ENCODE results near the gene POMZP3.
"Not testable (repeated sequence)": the region's sequence is repeated elsewhere in the genome, so short reads cannot be mapped to it uniquely, and the experiment has no call there.

POMZP3 gene

GRCh38 chr7:76586585-76587315 lies 40.3 kb downstream of the POMZP3 start:
- DNase-seq (ENCODE audit: low read depth) = not testable (repeated sequence)

- DNase-seq (ENCODE audit: low read depth) = not testable (repeated sequence)
Measured at GRCh38 chr7:76583636-76584281, 43.3 kb downstream of the POMZP3 start.

GRCh38 chr7:76582848-76583631 lies 44.0 kb downstream of the POMZP3 start:
- DNase-seq (ENCODE audit: low read depth) = not testable (repeated sequence)

- DNase-seq (ENCODE audit: low read depth) = not testable (repeated sequence)
Measured at GRCh38 chr7:76575919-76576655, 51.0 kb downstream of the POMZP3 start.

GRCh38 chr7:76575431-76575830 lies 51.6 kb downstream of the POMZP3 start:
- not testable (repeated sequence) for DNase-seq (ENCODE audit: low read depth)

- not testable (repeated sequence) for DNase-seq (ENCODE audit: low read depth)
Measured at GRCh38 chr7:76572296-76572695, 54.8 kb downstream of the POMZP3 start.

- not testable (repeated sequence) for DNase-seq (ENCODE audit: low read depth)
Measured at GRCh38 chr7:76570324-76570775, 56.7 kb downstream of the POMZP3 start.

- DNase-seq (ENCODE audit: low read depth) = not testable (repeated sequence)
Measured at GRCh38 chr7:76568742-76569141, 58.3 kb downstream of the POMZP3 start.

GRCh38 chr7:76567753-76568152 lies 59.3 kb downstream of the POMZP3 start:
- not testable (repeated sequence) for DNase-seq (ENCODE audit: low read depth)

- DNase-seq (ENCODE audit: low read depth) = not testable (repeated sequence)
Measured at GRCh38 chr7:76567311-76567710, 59.8 kb downstream of the POMZP3 start.

GRCh38 chr7:76565001-76565400 lies 62.1 kb downstream of the POMZP3 start:
- not testable (repeated sequence) for DNase-seq (ENCODE audit: low read depth)

GRCh38 chr7:76561342-76561741 lies 65.7 kb downstream of the POMZP3 start:
- DNase-seq (ENCODE audit: low read depth) = not testable (repeated sequence)

GRCh38 chr7:76560157-76560556 lies 66.9 kb downstream of the POMZP3 start:
- not testable (repeated sequence) for DNase-seq (ENCODE audit: low read depth)

Measured in activated T-cell treated with anti-CD3 and anti-CD28 coated beads for 1 hour (primary cell).